NCI-H2029 treated with DMSO at 0.1 percent for 48 hours (cell line): ENCODE results near the gene MAP6.
A peak's percentile ranks its signal among the peaks of the same experiment; 100 is the strongest.
"Not testable (repeated sequence)": the region's sequence is repeated elsewhere in the genome, so short reads cannot be mapped to it uniquely, and the experiment has no call there.

ENCODE experiments used
- DNase-seq: peaks from one replicate; lab custom pipeline; 2025; lab: John Stamatoyannopoulos, UW

MAP6 gene

GRCh38 chr11:75591371-75591770 is 77.5 kb downstream of the MAP6 start:
- DNase-seq: no peak

- no peak for DNase-seq
Measured at GRCh38 chr11:75589933-75590332, 78.9 kb downstream of the MAP6 start.

GRCh38 chr11:75589051-75589450 is 79.8 kb downstream of the MAP6 start:
- DNase-seq: no peak

GRCh38 chr11:75588051-75588481 is 80.8 kb downstream of the MAP6 start:
- no peak for DNase-seq

GRCh38 chr11:75586395-75586794 is 82.4 kb downstream of the MAP6 start:
- no peak for DNase-seq

- DNase-seq: no peak
Measured at GRCh38 chr11:75585293-75585670, 83.6 kb downstream of the MAP6 start.

- not testable (repeated sequence) for DNase-seq
Measured at GRCh38 chr11:75584659-75585292, 84.1 kb downstream of the MAP6 start.

GRCh38 chr11:75583718-75584658 is 84.8 kb downstream of the MAP6 start:
- DNase-seq: no peak

- DNase-seq: no peak
Measured at GRCh38 chr11:75582895-75583717, 85.7 kb downstream of the MAP6 start.

GRCh38 chr11:75582506-75582894 is 86.3 kb downstream of the MAP6 start:
- DNase-seq: no peak

GRCh38 chr11:75579841-75580240 is 89.0 kb downstream of the MAP6 start:
- DNase-seq: no peak

GRCh38 chr11:75578977-75579376 is 89.9 kb downstream of the MAP6 start:
- no peak for DNase-seq

GRCh38 chr11:75577207-75577606 is 91.6 kb downstream of the MAP6 start:
- no peak for DNase-seq

- no peak for DNase-seq
Measured at GRCh38 chr11:75576499-75576918, 92.3 kb downstream of the MAP6 start.

GRCh38 chr11:75576017-75576416 is 92.8 kb downstream of the MAP6 start:
- no peak for DNase-seq

GRCh38 chr11:75574698-75575602 is 93.9 kb downstream of the MAP6 start:
- no peak for DNase-seq

GRCh38 chr11:75572744-75573143 is 96.1 kb downstream of the MAP6 start:
- DNase-seq: no peak

GRCh38 chr11:75571625-75572024 is 97.2 kb downstream of the MAP6 start:
- peak; percentile 90 for DNase-seq

GRCh38 chr11:75570559-75571139 is 98.2 kb downstream of the MAP6 start:
- DNase-seq: peak; percentile 57

GRCh38 chr11:75568616-75569219 is 100.1 kb downstream of the MAP6 start:
- no peak for DNase-seq

- DNase-seq: no peak
Measured at GRCh38 chr11:75567971-75568370, 100.9 kb downstream of the MAP6 start.
